GM20000 (cell line): ENCODE results near the gene SREK1IP1.

ENCODE experiments used
- DNase-seq: peaks from one replicate; pipeline ENCODE4 v3.0.0; 2012; ENCODE audit warnings: low spot score
- CTCF ChIP-seq: IDR thresholded peaks from 2 replicates; pipeline ENCODE4 v1.5.1; 2012; ENCODE audit warnings: mild to moderate bottlenecking, control low read depth; ENCODE audit errors: extremely low read depth, missing control alignments

The SREK1IP1 gene

DNA sequence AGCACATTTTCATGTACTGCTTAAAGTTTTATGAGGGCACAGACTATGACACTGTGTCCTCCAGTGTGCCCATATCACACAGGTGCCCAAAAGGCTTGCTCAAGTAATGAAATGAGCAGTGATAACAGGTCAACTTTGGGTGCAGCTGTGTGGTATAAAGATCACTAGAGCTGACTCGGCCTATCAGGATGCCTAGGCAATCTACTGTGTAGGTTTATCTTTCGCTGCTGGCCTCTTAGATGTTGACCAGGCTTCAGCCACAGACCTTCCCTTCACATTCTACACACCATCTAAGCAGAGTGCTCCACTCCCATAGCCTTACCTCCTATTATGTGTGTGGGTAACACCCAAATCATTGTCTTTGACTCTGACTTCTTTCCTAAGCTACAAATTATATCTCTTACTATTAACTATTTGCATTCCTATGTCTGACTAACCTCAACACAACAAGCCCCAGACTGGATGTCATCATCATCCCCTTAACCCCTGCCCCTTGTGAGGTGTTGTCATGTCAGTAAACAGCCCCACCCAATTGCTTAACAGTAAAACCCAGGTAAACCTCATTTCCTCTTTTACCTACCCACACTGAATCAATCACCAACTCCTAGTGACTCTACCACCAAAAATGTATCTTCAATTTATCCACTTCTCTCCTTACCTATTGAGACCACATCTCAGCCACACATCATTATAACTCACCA, 2.5 kb downstream of the SREK1IP1 start:
- DNase-seq, result no peak
- TF ChIP-seq CTCF, result no peak

DNA sequence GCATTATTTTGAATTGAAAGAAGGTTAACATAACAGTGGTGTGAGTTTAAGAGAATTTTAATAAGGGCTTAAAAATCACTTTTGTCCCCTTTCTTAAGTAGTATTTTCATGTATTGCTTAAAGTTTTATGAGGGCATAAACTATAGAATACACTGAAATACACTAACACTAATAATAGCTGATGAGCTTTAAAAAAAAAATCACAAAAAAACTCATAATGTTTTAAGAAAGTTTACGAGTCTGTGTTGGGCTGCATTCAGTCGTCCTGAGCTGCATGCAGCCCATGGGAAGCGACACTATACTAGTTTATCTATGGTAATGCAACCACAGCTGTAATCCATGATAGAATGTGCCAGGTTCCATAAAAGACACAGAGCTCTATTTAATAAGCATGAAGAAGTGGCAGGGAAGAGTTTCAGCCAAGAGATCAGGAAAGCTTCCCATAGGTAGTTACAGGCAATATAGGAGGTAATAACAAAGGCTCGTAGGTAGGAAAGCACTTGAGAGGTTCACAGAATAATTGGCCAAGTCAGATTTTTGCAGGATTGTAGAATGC, 4.5 kb downstream of the SREK1IP1 start:
- no peak for TF ChIP-seq CTCF
- DNase-seq, result no peak

DNA sequence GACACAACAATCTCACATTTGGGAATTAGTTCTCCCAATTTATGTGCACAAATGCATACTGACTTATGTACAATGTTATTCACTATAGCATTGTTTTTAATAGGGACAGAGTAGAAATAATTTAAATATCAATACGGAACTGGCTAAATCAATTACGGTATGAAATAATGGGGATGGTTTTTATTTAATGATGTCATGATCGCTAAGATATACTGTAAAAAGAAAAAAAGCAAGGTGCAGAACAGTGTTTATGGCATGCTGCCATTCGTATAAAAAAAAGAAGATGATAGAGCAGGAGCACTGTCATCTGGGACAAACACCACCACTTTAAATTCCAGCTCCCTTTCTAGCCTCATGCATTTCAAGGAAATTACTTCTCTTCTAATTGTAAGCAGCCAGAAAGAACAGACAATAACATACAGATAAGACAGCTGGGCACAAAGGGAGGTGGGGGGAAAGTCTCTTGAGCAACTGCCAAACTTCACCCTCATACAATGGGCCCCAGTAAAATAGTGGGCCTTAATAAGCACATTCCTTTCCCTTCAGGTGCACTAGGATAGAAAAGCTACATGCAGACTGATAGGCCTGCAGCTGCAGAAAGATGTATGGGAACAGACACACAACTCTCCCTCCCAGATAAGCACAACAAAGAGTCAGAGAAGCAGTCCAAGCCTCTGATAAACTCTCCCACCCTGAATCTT, 8.4 kb downstream of the SREK1IP1 start:
- TF ChIP-seq CTCF, result no peak
- DNase-seq, result no peak

GRCh38 chr5:64758901-64759300, 9.6 kb downstream of the SREK1IP1 start:
- no peak for TF ChIP-seq CTCF

DNA sequence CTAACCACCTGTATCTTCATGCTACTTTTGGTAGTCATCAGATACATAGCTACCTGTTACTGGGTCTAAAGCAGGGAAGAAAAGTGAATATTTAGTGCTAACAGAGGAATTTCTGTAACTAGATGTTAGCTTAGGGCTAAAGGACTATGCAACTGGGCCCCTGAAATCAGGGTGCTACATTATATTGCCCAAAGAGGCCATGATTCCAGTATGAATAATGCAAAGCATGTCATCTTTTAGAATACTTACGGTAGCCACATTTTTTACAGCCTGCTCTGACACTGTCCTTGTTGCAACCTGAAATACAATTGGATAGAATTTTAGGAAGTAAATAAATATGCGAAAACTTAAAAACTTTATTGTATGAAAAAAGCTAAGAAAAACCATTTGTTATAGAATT, 14.4 kb downstream of the SREK1IP1 start:
- TF ChIP-seq CTCF, result no peak
- DNase-seq, result no peak

More at GRCh38 chr5:64758901-64759300, 9.6 kb downstream of the SREK1IP1 start:
- DNase-seq, result no peak

DNA sequence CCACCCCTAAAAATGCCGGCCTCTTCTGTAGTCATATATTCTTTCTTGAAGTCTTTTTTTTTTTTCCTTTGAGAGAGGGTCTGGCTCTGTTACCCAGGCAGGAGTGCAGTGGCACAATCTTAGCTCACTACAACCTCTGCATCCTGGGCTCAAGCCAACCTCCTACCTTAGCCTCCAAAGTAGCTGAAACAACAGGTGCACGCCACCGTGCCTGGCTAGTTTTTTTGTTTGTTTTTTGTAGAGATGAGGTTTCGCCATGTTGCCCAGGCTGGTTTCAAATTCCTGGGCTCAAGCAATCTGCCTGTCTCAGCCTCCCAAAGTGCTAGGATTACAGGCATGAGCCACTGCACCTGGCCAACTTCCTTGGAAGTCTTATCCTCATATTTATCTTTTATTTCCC, 19.1 kb downstream of the SREK1IP1 start:
- no peak for DNase-seq
- TF ChIP-seq CTCF, result no peak

DNA sequence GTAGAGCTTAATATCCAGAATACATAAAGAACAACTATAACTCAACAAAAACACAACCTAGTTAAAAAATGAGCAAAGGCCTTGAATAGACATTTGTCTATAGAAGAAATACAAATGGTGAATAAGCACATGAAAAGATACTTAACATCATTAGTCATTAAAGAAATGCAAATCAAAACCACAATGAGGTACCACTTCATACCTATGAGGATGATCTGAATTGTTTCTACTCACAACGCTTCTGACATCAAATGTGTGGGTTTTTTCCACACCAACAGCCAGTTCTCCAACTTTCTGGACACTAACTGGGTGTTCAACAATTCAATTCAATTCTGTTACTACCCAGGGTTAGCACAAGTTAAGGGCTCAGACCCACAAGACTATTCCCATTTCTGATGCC, 22.0 kb downstream of the SREK1IP1 start:
- no peak for TF ChIP-seq CTCF
- DNase-seq, result no peak
